ENCODE results near the gene PDCL2.

DNA sequence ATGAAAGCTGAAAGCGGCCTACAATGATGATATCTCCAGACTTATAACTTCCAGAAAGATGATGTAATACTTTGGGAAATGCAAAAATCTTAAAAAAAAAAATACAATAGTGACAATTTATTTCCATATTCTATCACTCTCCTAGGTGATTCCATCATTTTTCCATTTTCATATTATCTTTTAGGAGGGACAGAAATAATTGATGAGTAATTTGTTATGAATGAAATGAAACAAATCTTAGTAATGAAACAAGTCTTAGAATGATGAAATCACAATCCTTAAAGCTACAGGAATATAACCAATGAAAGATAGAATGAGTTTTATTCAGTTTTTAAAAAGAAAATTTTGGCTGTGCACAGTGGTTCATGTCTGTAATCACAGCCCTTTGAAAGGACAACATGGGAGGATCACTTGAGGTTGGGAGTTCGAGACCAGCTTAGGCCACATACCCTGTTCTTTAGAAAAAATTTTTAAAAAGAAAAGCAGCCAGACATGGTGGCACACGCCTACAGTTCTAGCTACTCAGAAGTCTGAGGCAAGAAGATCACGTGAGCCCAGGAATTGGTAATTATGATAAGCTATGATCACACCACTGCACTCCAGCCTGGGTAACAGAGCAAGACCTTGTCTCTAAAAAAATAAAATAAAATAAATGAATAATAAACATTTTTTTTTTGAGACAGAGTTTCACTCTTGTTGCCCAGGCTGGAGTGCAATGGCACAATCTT, 67.0 kb downstream of the PDCL2 start:
- TF ChIP-seq SUZ12 (IDR thresholded peaks at IDR 0.05; ENCODE audit: extremely low read depth, insufficient read depth, insufficient read length) (no peak), ZNF274 (IDR thresholded peaks at IDR 0.05; ENCODE audit: low read depth, low read length) (no peak), YY1 (IDR thresholded peaks at IDR 0.05; ENCODE audit: insufficient read depth, insufficient read length) (no peak)
